Mucosa of descending colon (tissue), 3 donors: Measurements from ENCODE around the gene PLXNA4. TPM values are rescaled to one million over a fixed set of nuclear protein-coding genes. Genes with fewer than 3 reads are reported as not detected.

Source experiments
- ATAC-seq: fragments of 200-7000 bp; cut with Tn5 transposase; one replicate; pipeline ENCODE4 v1.9.1; 2020; ENCODE audit warnings: mild to moderate bottlenecking, moderate library complexity
- DNase-seq, 3 donors: peaks; one replicate each; pipeline ENCODE4 v3.0.0-alpha.2; 2020
- H3K36me3 ChIP-seq: fragments of 200-600 bp; one replicate; pipeline ENCODE4 v1.8.0; 2021; ENCODE audit warnings: low read depth, mild to moderate bottlenecking
- H3K4me1 ChIP-seq: fragments of 200-600 bp; one replicate; pipeline ENCODE4 v1.8.0; 2021; ENCODE audit warnings: low read depth, mild to moderate bottlenecking
- H3K4me3 ChIP-seq: fragments of 200-600 bp; one replicate; pipeline ENCODE4 v1.8.0; 2021; ENCODE audit warnings: mild to moderate bottlenecking
- H3K9me3 ChIP-seq: fragments of 200-600 bp; one replicate; pipeline ENCODE4 v1.8.0; 2021; ENCODE audit warnings: mild to moderate bottlenecking
- CTCF ChIP-seq: fragments of 200-600 bp; IDR thresholded peaks from one replicate; pipeline ENCODE4 v1.8.0; 2022; ENCODE audit warnings: antibody characterized with exemption, mild to moderate bottlenecking
- intact Hi-C, 2 donors: fragments of 100-400 bp; cut with DNase I in 1 of 2; cut with micrococcal nuclease in 1 of 2; formaldehyde crosslinking; loops; one replicate each; pipeline versions ENCODE4 v1.11.0 to v1.11.1; 2022; cut with DNase I, micrococcal nuclease
- total RNA-seq, 3 donors: library from RNA; stranded (reverse); fragmentation: NEBNext Ultra II Directional in 2 of 3; extraction: Animal tissue kit (Norgen Biotek cat#: 25700) in 2 of 3; gene quantifications; one replicate each; pipeline versions ENCODE4 v1.2.1 to v1.2.4, GENCODE V29; 2021 to 2023
- donor health status: DM: no; HTN: no; CAD: no; lungs with moderate emphysema.
- donor health status: DM: no; HTN: no; CAD: no.
- donor health status: DM: no; HTN: yes; CAD: no.

PLXNA4 gene
- total RNA-seq, 3 donors from 2014 or later, result 0.78 to 3.5 (median 2.7) TPM

- intact Hi-C loops, result no loop called here
- no peaks in the 10 kb centered on the region for H3K4me1 ChIP-seq
- no peak for ATAC-seq
- no peak for TF ChIP-seq CTCF
- H3K4me3 ChIP-seq, result no peak overlapping the region
- no peak for DNase-seq
- H3K9me3 ChIP-seq, result no peaks in the 10 kb centered on the region
- H3K36me3 ChIP-seq, result no peaks in the 10 kb centered on the region
Observed at GRCh38 chr7:132345030-132345429, 231.2 kb downstream of the PLXNA4 start.

DNA sequence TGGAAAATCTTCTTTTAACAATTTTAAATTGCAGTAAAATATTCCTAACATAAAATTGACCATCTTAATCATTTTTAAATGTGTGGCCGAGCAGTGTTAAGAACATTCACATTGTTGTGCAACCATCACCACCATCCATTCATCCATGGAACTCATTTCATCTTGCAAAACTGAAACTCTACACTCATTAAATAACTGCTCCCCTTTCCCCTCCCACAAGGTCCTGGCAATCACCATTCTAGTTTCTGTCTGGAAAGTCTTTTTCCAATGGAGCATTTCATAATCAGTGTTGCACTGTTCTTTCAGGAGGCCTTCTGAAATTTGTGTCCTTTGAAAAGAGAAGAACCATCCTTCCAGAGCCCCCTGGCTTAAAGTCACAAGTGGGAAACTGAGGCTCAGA, 233.1 kb downstream of the PLXNA4 start:
- intact Hi-C loops, result no loop called here
- ATAC-seq, result no peak
- TF ChIP-seq CTCF, result no peak
- Histone ChIP-seq H3K9me3 (no peaks in the 10 kb centered on the region), H3K4me1 (peaks cover 4% of the 10 kb centered on the region), H3K36me3 (no peaks in the 10 kb centered on the region), H3K4me3 (no peak overlapping the region)
- DNase-seq, result no peak

DNA sequence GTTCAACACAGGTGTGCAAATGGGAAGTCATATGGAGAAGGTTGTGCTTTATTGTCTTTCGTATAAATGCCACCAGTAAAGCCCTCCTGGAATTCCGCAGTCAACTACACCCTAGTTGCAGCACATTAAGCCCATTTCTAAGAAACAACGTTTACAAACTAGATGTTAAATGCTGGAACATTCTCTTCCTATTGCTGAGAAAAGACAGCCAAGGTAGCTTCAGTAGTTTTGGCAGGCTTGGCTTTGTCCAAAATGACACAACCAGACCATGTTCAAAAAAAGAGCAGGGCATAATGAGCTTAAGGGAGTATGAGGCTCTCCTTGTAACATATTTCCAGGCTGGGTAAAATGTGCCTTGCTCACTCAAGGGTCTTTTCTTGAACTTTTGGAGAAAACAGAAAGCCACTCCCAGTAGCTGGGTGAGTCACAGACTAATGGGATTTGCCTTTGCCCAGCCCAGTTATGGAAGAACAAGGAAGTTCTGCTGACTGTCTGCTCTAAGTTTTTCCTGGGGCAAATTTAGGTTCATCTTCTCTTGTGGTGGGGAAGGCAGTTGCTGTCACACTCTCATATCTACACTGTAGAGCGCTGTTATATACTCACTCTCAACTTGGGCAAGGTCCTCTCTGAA, 238.7 kb downstream of the PLXNA4 start:
- intact Hi-C loops, result no loop called here
- peaks cover 18% of the 10 kb centered on the region for H3K4me1 ChIP-seq
- DNase-seq (peak in 1 of 3 donors; percentile 16), ATAC-seq (peak; percentile 68)
- H3K9me3 ChIP-seq, result no peaks in the 10 kb centered on the region
- no peaks in the 10 kb centered on the region for H3K36me3 ChIP-seq
- H3K4me3 ChIP-seq, result no peak overlapping the region
- TF ChIP-seq CTCF, result no peak

DNA sequence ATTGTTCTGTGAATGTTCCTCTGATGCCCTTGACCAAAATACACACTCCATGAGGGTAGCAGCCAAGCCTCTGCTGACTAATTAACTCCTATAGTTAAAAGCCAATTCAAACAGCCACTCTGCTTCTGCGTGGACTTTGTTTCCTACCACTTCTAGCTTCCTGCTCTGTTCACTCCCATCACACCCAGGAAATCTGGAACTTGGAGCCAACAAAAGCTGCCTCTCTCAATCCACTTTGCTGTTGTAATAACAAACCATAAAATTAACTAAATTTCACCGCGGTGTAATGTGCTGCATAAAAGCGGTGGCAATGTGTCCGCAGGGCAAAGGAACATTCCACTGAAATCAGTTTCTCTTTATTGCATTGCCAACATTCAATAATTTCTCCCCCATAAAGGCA, 239.5 kb downstream of the PLXNA4 start:
- peak in 1 of 3 donors; percentile 67 for DNase-seq
- no peaks in the 10 kb centered on the region for H3K36me3 ChIP-seq
- ATAC-seq, result peak; percentile 94
- intact Hi-C loops, result no loop called here
- no peak overlapping the region for H3K4me3 ChIP-seq
- H3K9me3 ChIP-seq, result no peaks in the 10 kb centered on the region
- no peak for TF ChIP-seq CTCF
- H3K4me1 ChIP-seq, result peaks cover 18% of the 10 kb centered on the region

DNA sequence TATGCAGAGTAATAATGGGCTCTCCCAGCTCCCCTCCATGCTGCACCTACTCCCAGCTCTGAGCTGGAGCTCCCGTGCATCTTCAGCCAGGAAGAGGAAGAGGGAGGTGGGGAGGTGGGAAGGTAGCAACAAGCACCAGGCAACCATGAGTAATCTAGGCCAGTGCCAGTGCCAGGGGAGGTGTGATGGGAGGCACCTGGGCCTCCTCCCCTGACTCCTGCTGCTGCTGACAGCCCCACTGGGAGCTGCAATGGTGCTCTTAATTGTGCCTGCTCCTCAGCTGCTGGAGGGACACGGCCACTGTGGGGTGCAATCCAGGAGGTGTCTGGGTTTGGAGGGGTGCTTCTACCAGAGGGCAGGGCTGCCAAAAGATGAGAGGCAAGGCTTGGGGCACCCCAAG, 243.0 kb downstream of the PLXNA4 start:
- intact Hi-C loops, result no loop called here
- TF ChIP-seq CTCF, result no peak
- no peak for DNase-seq
- ATAC-seq, result no peak
- H3K9me3 ChIP-seq, result no peaks in the 10 kb centered on the region
- no peak overlapping the region for H3K4me3 ChIP-seq
- peaks cover 15% of the 10 kb centered on the region for H3K4me1 ChIP-seq
- no peaks in the 10 kb centered on the region for H3K36me3 ChIP-seq

DNA sequence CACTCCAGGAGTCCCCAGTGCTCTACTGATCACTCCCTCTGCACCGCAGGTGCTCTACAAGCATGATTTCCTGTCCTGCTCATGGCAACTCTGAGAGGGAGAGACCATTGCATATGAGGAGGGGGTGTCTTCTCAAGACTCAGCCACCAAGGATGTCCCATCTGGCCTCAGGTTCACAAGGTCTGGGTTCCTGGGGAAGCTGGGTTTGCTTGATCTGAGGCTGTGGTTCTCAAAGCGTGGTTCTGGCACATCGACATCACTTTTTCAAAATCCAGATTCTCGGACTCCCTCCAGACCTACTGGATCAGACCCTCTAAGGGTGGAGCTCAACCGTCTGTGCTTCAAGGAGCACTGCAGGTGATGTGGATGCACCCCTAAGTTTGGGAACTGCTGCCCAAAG, 247.5 kb downstream of the PLXNA4 start:
- ATAC-seq (no peak), DNase-seq (no peak)
- Histone ChIP-seq H3K36me3 (no peaks in the 10 kb centered on the region), H3K9me3 (no peaks in the 10 kb centered on the region), H3K4me3 (no peak overlapping the region), H3K4me1 (no peaks in the 10 kb centered on the region)
- TF ChIP-seq CTCF, result no peak
- intact Hi-C loops, result loop anchor here in 1 of 2 donors (10.0 kb wide), 1 partner anchor 166 kb away; no protein-coding TSS in a partner anchor
